PC-3 (cell line): ENCODE results near the gene SEC14L2. TPM values are rescaled to one million over a fixed set of nuclear protein-coding genes. Genes with fewer than 3 reads are reported as not detected.

ENCODE experiments used
- ATAC-seq: fragments of 200-7000 bp; cut with Tn5 transposase; 2 replicates; pipeline ENCODE4 v1.9.1; 2020; ENCODE audit warnings: mild to moderate bottlenecking, moderate library complexity
- BruUV-seq: library from RNA; stranded (reverse); fragments of 400-500 nt; replicated peaks from 2 replicates; lab custom pipeline; 2021; lab: Mats Ljungman, UMichigan
- CTCF ChIA-PET: fragments of 300-600 bp; sonication (Branson Sonifier 250); formaldehyde crosslinking; loops from one replicate; lab custom pipeline; 2022; ENCODE audit warnings: antibody characterized with exemption; lab: Charles Lee
- POLR2A ChIA-PET: fragments of 300-600 bp; sonication (Branson Sonifier 250); formaldehyde crosslinking; loops from one replicate; lab custom pipeline; 2022; ENCODE audit warnings: antibody characterized with exemption; ENCODE audit not compliant: unreplicated experiment; lab: Charles Lee
- DNase-seq: peaks from one replicate; pipeline ENCODE4 v3.0.0-alpha.2; 2015
- H2AFZ ChIP-seq: fragments of 300-600 bp; sonication (generic); 2 replicates; pipeline ENCODE4 v1.6.0; 2016; ENCODE audit warnings: antibody characterized with exemption, low read length
- H3F3A ChIP-seq: fragments of 300-600 bp; sonication (generic); one replicate; pipeline ENCODE4 v1.6.0; 2017; ENCODE audit warnings: antibody characterized with exemption, low read length, control low read depth, mild to moderate bottlenecking; ENCODE audit not compliant: unreplicated experiment
- H3K27ac ChIP-seq: fragments of 300-600 bp; sonication (generic); 2 replicates; pipeline ENCODE4 v1.5.1; 2016; ENCODE audit warnings: mild to moderate bottlenecking, low read length
- H3K27me3 ChIP-seq: fragments of 300-600 bp; sonication (generic); 2 replicates; pipeline ENCODE4 v1.6.1; 2016; ENCODE audit warnings: low read length, mixed read lengths
- H3K36me3 ChIP-seq: fragments of 300-600 bp; sonication (generic); 2 replicates; pipeline ENCODE4 v1.6.1; 2016; ENCODE audit warnings: low read depth, mixed run types, low read length, mixed read lengths
- H3K4me1 ChIP-seq: fragments of 300-600 bp; sonication (generic); 2 replicates; pipeline ENCODE4 v1.5.1; 2016; ENCODE audit warnings: low read length; ENCODE audit not compliant: insufficient read depth
- H3K4me2 ChIP-seq: fragments of 300-600 bp; sonication (generic); 2 replicates; pipeline ENCODE4 v1.6.0; 2016; ENCODE audit warnings: low read length
- H3K4me3 ChIP-seq: fragments of 300-600 bp; sonication (generic); 2 replicates; pipeline ENCODE4 v1.5.1; 2016; ENCODE audit warnings: mild to moderate bottlenecking, low read length, mixed read lengths
- H3K79me2 ChIP-seq: fragments of 300-600 bp; sonication (generic); 2 replicates; pipeline ENCODE4 v1.6.1; 2017; ENCODE audit warnings: low read length, mixed read lengths
- H3K9ac ChIP-seq: fragments of 300-600 bp; sonication (generic); 2 replicates; pipeline ENCODE4 v1.6.0; 2016; ENCODE audit warnings: mild to moderate bottlenecking, low read length
- H3K9me2 ChIP-seq: fragments of 300-600 bp; sonication (generic); replicated peaks from 2 replicates; pipeline ENCODE4 v1.6.1; 2016; ENCODE audit warnings: mixed run types, low read length, mixed read lengths
- H3K9me3 ChIP-seq: fragments of 300-600 bp; sonication (generic); 2 replicates; pipeline ENCODE4 v1.6.1; 2016; ENCODE audit warnings: low read length, mixed read lengths
- H4K20me1 ChIP-seq: fragments of 300-600 bp; sonication (generic); 2 replicates; pipeline ENCODE4 v1.6.1; 2016; ENCODE audit warnings: low read length, mixed read lengths
- EZH2 ChIP-seq: fragments of 300-600 bp; sonication (generic); IDR thresholded peaks from one replicate; pipeline ENCODE4 v1.6.1; 2017; ENCODE audit warnings: antibody characterized with exemption, mild to moderate bottlenecking, low read length; ENCODE audit not compliant: unreplicated experiment
- EZH2phosphoT487 ChIP-seq: fragments of 300-600 bp; sonication (generic); IDR thresholded peaks from 2 replicates; pipeline ENCODE4 v1.6.1; 2018; ENCODE audit warnings: mild to moderate bottlenecking, antibody characterized with exemption, low read length, borderline replicate concordance
- intact Hi-C: fragments of 100-400 bp; cut with micrococcal nuclease; formaldehyde crosslinking; loops from 2 replicates; pipeline ENCODE4 v1.9.0; 2023
- total RNA-seq: library from RNA; depleted of rRNA; stranded (reverse); fragments of >200 nt; gene quantifications from 2 replicates; pipeline ENCODE4 v1.2.3, GENCODE V29; 2014
- TF ChIP-seq, protein P1 (sequence below): fragments of 300-600 bp; sonication (generic); conservative IDR thresholded peaks from 2 replicates; pipeline ENCODE4 v1.5.1; 2017; ENCODE audit warnings: antibody characterized with exemption, low read depth, mild to moderate bottlenecking, low read length

Gene SEC14L2
- total RNA-seq, 1 experiment from 2014 or later: 16.8 TPM

DNA sequence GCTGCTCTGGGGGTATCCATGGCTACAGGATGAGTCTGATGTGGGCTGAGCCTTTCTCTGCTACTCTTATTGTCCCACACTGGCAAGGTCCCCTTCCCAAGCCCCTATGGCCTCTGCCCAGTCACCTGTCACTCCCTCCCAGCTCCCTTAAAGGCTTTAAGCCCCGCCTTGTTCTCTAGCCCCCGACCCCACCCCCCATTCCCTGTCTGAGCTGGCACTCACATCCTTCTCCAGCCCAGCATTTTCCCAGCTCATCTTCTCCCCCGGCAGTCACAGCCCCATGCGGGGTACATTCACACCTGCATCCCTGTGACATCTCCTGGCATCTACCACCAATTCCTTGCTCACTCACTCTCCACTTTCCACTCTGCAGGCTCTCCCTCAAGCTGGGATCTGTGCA is 33.1 kb downstream of the SEC14L2 start:
- H3K27ac ChIP-seq: no peak overlapping the region
- no peaks in the 10 kb centered on the region for H3K9me2 ChIP-seq
- no peak for DNase-seq
- no peak overlapping the region for H2AFZ ChIP-seq
- ATAC-seq: no peak
- BruUV-seq: no TSS peak
- intact Hi-C loops: no loop called here
- H4K20me1 ChIP-seq: no peaks in the 10 kb centered on the region
- H3K4me3 ChIP-seq: no peak overlapping the region
- no peaks in the 10 kb centered on the region; the same call in 1 of the 2 replicates for H3K36me3 ChIP-seq
- H3K4me1 ChIP-seq: peaks cover 11% of the 10 kb centered on the region
- H3K4me2 ChIP-seq: no peak overlapping the region
- H3K9me3 ChIP-seq: no peaks in the 10 kb centered on the region
- no peaks in the 10 kb centered on the region for H3F3A ChIP-seq
- H3K9ac ChIP-seq: no peak overlapping the region
- ChIA-PET POLR2A (interaction anchor here (0.6 kb wide), 1 partner anchor 861 kb away, joined by 6 read pairs; no protein-coding TSS in a partner anchor), CTCF (no interaction called here)
- H3K27me3 ChIP-seq: no peaks in the 10 kb centered on the region
- H3K79me2 ChIP-seq: peaks cover 13% of the 10 kb centered on the region
- no peak for TF ChIP-seq EZH2phosphoT487
- TF ChIP-seq, protein P1, sequence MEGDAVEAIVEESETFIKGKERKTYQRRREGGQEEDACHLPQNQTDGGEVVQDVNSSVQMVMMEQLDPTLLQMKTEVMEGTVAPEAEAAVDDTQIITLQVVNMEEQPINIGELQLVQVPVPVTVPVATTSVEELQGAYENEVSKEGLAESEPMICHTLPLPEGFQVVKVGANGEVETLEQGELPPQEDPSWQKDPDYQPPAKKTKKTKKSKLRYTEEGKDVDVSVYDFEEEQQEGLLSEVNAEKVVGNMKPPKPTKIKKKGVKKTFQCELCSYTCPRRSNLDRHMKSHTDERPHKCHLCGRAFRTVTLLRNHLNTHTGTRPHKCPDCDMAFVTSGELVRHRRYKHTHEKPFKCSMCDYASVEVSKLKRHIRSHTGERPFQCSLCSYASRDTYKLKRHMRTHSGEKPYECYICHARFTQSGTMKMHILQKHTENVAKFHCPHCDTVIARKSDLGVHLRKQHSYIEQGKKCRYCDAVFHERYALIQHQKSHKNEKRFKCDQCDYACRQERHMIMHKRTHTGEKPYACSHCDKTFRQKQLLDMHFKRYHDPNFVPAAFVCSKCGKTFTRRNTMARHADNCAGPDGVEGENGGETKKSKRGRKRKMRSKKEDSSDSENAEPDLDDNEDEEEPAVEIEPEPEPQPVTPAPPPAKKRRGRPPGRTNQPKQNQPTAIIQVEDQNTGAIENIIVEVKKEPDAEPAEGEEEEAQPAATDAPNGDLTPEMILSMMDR: no peak
- no peak for TF ChIP-seq EZH2

GRCh38 chr22:30430933-30431332 is 34.1 kb downstream of the SEC14L2 start:
- Histone ChIP-seq H3K4me1 (peaks cover 9% of the 10 kb centered on the region; the same call in 1 of the 2 replicates), H3K9me3 (no peaks in the 10 kb centered on the region), H3K79me2 (peaks cover 11% of the 10 kb centered on the region), H3K9me2 (no peaks in the 10 kb centered on the region), H2AFZ (no peak overlapping the region), H3K36me3 (no peaks in the 10 kb centered on the region; the same call in 1 of the 2 replicates), H3F3A (no peaks in the 10 kb centered on the region), H3K4me3 (no peak overlapping the region), H4K20me1 (no peaks in the 10 kb centered on the region), H3K27ac (no peak overlapping the region), H3K9ac (no peak overlapping the region), H3K27me3 (no peaks in the 10 kb centered on the region), H3K4me2 (no peak overlapping the region)
- TF ChIP-seq EZH2phosphoT487 (no peak), EZH2 (no peak)
- TF ChIP-seq, protein P1: no peak; the same call in 1 of the 2 replicates
- ChIA-PET POLR2A (no interaction called here), CTCF (interaction anchor here (0.6 kb wide), 1 partner anchor 39 kb away, joined by 3 read pairs; no protein-coding TSS in a partner anchor)
- intact Hi-C loops: no loop called here
- BruUV-seq: no TSS peak
- ATAC-seq (no peak), DNase-seq (no peak)

GRCh38 chr22:30432096-30432495 is 35.3 kb downstream of the SEC14L2 start:
- no peak for ATAC-seq
- no peak overlapping the region for H3K4me3 ChIP-seq
- no peak for DNase-seq
- H3K9ac ChIP-seq: no peak overlapping the region
- no peaks in the 10 kb centered on the region; the same call in 1 of the 2 replicates for H3K36me3 ChIP-seq
- TF ChIP-seq EZH2phosphoT487 (no peak), EZH2 (no peak)
- TF ChIP-seq, protein P1: no peak
- no peaks in the 10 kb centered on the region for H3K4me1 ChIP-seq
- no peaks in the 10 kb centered on the region for H4K20me1 ChIP-seq
- H3K9me3 ChIP-seq: no peaks in the 10 kb centered on the region
- H3K4me2 ChIP-seq: no peak overlapping the region
- no peaks in the 10 kb centered on the region for H3K27me3 ChIP-seq
- ChIA-PET CTCF (no interaction called here), POLR2A (no interaction called here)
- H3F3A ChIP-seq: no peaks in the 10 kb centered on the region
- BruUV-seq: no TSS peak
- peaks cover 5% of the 10 kb centered on the region for H3K79me2 ChIP-seq
- H3K27ac ChIP-seq: no peak overlapping the region
- no peaks in the 10 kb centered on the region for H3K9me2 ChIP-seq
- H2AFZ ChIP-seq: no peak overlapping the region
- intact Hi-C loops: no loop called here
